ENCODE data around the gene MRPS7. TPM values are rescaled to one million over a fixed set of nuclear protein-coding genes. Genes with fewer than 3 reads are reported as not detected.

The MRPS7 gene
- total and polyA plus RNA-seq, 9 of the 15 experiments (the other 6 are each of a cell fraction or from before 2014, with no cell fraction given), result 107 to 244 (median 132) TPM

- TF ChIP-seq ZBTB49 (CRISPR knock-in tag; IDR thresholded peaks at IDR 0.05; ENCODE audit: borderline replicate concordance) (0 out of 2 replicates have a peak, but pooled peaks have one; percentile 21), ETS2 (tag; IDR thresholded peaks at IDR 0.05; ENCODE audit: borderline replicate concordance, poor library complexity, severe bottlenecking) (no peak), ZNF133 (CRISPR knock-in tag; IDR thresholded peaks at IDR 0.05) (no peak), SMC3 (conservative IDR thresholded peaks at IDR 0.05; ENCODE audit: insufficient read depth, low read depth, low read length) (0 out of 2 replicates have a peak, but pooled peaks have one; percentile 1), C11orf30 (IDR thresholded peaks at IDR 0.05; ENCODE audit: low read depth) (peak; percentile 98), ZNF445 (CRISPR knock-in tag; IDR thresholded peaks at IDR 0.05; ENCODE audit: low read depth) (0 out of 2 replicates have a peak, but pooled peaks have one; percentile 44), HINFP (tag; conservative IDR thresholded peaks at IDR 0.05; ENCODE audit: low read depth) (no peak), ETV6 (IDR thresholded peaks at IDR 0.05; ENCODE audit: borderline replicate concordance in 1 of 2, low read depth in 2 of 2, low read length in 1 of 2) (0 out of 4 replicates have a peak, but pooled peaks of 1 of the 2 experiments have one; percentile 9), ETV6 (CRISPR knock-in tag; IDR thresholded peaks at IDR 0.05; ENCODE audit: borderline replicate concordance) (no peak), ZNF717 (CRISPR knock-in tag; IDR thresholded peaks at IDR 0.05) (no peak)
- TF ChIP-seq, protein P1, sequence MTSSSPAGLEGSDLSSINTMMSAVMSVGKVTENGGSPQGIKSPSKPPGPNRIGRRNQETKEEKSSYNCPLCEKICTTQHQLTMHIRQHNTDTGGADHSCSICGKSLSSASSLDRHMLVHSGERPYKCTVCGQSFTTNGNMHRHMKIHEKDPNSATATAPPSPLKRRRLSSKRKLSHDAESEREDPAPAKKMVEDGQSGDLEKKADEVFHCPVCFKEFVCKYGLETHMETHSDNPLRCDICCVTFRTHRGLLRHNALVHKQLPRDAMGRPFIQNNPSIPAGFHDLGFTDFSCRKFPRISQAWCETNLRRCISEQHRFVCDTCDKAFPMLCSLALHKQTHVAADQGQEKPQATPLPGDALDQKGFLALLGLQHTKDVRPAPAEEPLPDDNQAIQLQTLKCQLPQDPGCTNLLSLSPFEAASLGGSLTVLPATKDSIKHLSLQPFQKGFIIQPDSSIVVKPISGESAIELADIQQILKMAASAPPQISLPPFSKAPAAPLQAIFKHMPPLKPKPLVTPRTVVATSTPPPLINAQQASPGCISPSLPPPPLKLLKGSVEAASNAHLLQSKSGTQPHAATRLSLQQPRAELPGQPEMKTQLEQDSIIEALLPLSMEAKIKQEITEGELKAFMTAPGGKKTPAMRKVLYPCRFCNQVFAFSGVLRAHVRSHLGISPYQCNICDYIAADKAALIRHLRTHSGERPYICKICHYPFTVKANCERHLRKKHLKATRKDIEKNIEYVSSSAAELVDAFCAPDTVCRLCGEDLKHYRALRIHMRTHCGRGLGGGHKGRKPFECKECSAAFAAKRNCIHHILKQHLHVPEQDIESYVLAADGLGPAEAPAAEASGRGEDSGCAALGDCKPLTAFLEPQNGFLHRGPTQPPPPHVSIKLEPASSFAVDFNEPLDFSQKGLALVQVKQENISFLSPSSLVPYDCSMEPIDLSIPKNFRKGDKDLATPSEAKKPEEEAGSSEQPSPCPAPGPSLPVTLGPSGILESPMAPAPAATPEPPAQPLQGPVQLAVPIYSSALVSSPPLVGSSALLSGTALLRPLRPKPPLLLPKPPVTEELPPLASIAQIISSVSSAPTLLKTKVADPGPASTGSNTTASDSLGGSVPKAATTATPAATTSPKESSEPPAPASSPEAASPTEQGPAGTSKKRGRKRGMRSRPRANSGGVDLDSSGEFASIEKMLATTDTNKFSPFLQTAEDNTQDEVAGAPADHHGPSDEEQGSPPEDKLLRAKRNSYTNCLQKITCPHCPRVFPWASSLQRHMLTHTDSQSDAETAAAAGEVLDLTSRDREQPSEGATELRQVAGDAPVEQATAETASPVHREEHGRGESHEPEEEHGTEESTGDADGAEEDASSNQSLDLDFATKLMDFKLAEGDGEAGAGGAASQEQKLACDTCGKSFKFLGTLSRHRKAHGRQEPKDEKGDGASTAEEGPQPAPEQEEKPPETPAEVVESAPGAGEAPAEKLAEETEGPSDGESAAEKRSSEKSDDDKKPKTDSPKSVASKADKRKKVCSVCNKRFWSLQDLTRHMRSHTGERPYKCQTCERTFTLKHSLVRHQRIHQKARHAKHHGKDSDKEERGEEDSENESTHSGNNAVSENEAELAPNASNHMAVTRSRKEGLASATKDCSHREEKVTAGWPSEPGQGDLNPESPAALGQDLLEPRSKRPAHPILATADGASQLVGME (CRISPR knock-in tag; IDR thresholded peaks at IDR 0.05), result peak; percentile 78
These were observed at the start of gene MRPS7, which contains the start of gene GGA3 (continued) for GRCh38 chr17:75261336-75262111.

Data from K562 (cell line).